Activated CD8-positive, alpha-beta memory T cell treated with anti-CD3 and anti-CD28 coated beads, Interleukin-2, amount 50 U/mL, for 24 hours (primary cell): ENCODE data around the gene PCBP4.
"Not testable (repeated sequence)": the region's sequence is repeated elsewhere in the genome, so short reads cannot be mapped to it uniquely, and the experiment has no call there.

Experiments used
- DNase-seq: peaks from one replicate; pipeline ENCODE4 v3.0.0-alpha.2; 2020; ENCODE audit errors: extremely low read depth

PCBP4 gene

GRCh38 chr3:51940648-51941462 is 26.4 kb downstream of the PCBP4 start:
- DNase-seq: no peak

- no peak for DNase-seq
Observed at GRCh38 chr3:51938780-51939425, 28.4 kb downstream of the PCBP4 start.

DNA sequence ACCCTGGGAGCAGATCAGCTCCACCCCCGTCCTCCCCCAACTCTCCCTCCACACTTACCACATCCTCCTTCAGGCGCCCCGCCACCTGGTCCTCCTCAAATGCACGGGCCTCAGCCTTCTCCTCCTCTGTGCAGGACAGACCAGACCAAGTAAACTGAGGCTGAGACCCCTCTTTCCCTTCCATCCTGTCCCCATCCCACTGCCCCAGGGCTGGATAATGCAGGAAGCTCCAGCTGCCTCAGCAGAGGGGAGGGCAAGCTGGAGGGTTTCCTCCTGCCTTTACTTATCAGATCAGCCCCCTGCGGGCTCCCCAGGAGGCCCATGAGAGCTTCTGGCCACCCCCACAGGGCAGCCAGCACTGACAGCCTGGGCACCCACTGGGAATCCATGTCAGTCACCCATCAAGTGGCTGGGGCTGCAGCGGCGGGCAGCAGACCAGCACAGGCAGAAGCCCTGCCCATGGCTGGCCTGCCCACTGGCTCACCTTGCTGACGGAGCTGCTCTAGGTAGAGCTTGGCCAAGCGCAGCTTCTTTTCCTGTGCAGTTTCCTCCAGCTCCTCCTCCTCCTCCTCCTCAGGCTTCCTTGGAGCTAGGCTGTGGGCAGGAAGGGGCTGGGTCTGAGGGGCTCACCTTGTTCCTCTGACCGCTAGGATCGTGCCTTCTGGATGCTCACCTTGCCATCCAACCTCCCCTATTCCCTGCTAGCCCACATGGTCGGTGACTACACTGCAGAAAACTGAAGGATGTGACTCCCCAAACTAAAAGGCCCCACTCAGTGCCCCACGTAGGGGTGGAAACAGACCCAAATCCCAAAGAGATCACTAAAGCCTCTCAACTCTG is 29.4 kb downstream of the PCBP4 start:
- DNase-seq: no peak

GRCh38 chr3:51937014-51937413 is 30.2 kb downstream of the PCBP4 start:
- DNase-seq: no peak

DNA sequence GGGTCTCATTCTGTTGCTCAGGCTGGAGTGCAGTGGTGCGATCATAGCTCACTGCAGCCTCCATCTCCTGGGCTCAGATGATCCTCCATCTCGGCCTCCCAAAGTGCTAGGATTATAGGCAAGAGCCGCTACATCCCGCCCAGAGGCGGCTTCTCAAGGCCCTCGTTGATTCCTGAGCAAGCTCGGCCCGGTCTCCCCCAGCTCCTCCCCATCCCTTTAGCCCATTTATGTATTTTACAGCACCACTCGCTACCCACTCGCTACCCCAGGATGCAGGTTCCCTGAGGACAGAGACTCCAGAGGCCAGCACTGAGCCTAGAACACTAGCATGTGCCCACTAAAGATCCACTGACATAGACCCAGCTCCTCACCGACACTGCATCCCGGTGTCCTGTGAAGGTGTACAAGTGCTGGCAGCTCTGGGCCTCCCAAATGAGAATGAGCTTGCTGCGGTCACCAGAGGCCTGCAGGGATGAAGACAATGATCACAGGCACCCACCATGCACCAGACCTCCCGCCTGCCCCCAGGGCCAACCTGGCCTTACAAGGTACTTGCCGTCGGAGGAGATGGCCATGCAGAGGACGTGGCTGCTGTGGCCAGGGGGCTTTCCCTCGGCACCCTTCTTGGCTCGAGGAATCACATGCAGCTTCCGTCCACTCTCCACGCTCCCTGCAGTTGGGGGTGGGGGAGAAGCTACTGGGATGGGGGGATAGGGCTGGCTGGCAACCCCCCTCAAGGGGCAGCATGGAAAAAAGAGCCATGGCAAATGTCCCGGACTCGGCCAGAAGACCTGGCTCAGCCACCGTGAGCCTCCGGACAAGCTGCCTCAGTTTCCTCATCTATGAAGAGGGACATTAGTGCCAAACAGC is 31.1 kb downstream of the PCBP4 start:
- no peak for DNase-seq

DNA sequence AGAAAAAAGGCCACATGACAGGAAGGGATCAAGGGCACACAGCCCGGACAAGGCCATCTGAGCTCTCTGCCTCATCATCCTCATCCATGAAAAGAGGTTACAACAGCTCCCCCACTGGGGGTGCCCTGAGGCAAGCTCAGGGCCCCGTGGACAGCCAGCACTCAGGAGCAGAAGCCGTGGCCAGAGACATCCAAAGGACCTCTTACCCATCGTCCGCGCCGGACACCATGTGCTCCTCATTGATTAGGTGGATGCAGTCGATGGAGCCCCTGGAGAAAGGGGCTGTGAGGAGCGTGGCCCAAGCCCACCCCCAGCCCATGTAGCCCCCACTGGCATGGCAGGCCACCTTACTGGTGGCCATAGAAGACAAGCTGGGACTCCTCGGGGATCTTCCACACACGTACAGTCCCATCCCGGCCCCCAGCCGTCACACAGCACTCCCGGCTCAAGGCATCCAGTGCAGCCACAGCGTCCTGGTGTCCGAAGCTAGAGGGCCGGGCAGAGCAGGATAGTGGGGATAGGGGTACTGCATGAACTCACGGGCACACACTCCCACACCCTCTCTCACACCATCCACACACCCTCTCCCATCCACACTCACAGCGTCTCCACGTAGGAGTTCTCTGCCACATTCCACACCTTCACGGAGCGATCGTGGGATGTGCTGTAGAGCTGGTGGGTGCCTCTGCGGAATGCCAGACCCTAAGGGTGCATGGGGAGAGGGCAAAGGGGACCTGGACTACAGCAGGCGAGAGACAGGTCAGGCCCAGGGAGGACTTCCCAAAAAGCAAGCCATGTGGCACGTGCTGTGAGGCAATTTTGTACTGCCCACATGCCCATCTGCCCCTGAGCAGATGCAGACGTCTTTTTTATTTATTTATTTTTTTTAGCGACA is 32.0 kb downstream of the PCBP4 start:
- no peak for DNase-seq

- DNase-seq: no peak
Observed at GRCh38 chr3:51934139-51934850, 33.0 kb downstream of the PCBP4 start.

- no peak for DNase-seq
Observed at GRCh38 chr3:51933471-51934138, 33.6 kb downstream of the PCBP4 start.

GRCh38 chr3:51932471-51933370 is 34.5 kb downstream of the PCBP4 start:
- no peak for DNase-seq

- DNase-seq: no peak
Observed at GRCh38 chr3:51931756-51932155, 35.5 kb downstream of the PCBP4 start.

GRCh38 chr3:51930439-51930838 is 36.8 kb downstream of the PCBP4 start:
- DNase-seq: no peak

- no peak for DNase-seq
Observed at GRCh38 chr3:51929420-51930003, 37.7 kb downstream of the PCBP4 start.

DNA sequence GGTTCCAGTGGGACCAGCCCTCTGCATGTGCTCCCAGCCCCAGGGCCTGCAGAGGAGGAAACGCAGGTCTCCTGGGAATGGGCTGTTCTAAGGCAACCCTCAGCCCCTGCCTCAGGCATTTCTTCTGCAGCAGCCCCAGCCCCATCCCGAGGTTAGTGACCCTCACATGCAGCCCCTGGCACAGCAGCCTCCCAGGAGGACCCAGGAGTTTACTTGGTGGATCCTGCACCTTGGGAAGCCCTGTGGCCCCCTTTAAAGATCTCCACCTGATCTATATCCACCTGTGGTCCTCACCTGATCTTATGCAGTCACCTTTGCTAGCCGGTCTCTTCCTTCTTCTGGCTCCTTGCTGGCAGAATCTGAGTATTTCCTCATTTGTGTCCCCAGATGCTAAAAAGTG is 38.3 kb downstream of the PCBP4 start:
- DNase-seq: not testable (repeated sequence)

DNA sequence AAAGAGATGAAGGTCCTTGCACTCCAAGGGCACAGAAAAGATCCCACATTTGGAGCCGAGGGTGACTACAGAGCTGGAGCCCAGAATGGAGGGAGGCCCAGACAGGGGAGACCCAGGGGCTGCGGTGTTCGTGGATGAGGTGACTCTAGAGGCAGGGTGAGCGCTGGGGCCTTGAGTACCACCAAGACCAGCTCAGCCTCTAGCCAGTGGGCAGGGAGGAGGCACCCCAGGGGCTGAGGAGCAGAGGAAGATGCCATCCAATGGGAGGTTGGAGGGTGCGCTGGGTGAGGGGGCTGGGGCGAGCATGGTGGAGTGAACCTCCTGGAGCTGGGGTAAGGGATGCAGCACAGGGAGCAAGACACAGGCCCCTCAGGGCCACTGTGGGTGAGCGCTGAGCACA is 38.8 kb downstream of the PCBP4 start:
- DNase-seq: no peak

- no peak for DNase-seq
Observed at GRCh38 chr3:51927061-51927977, 39.9 kb downstream of the PCBP4 start.

GRCh38 chr3:51921081-51921578 is 46.1 kb downstream of the PCBP4 start:
- DNase-seq: no peak

- no peak for DNase-seq
Observed at GRCh38 chr3:51916418-51916817, 50.8 kb downstream of the PCBP4 start.
